ENCODE measurements around the gene PKNOX2. TPM values are rescaled to one million over a fixed set of nuclear protein-coding genes. Genes with fewer than 3 reads are reported as not detected.

PKNOX2 gene
- total and polyA plus RNA-seq, 2 of the 8 experiments (the other 6 are each of a cell fraction or from before 2014, with no cell fraction given): 2.0 TPM

DNA sequence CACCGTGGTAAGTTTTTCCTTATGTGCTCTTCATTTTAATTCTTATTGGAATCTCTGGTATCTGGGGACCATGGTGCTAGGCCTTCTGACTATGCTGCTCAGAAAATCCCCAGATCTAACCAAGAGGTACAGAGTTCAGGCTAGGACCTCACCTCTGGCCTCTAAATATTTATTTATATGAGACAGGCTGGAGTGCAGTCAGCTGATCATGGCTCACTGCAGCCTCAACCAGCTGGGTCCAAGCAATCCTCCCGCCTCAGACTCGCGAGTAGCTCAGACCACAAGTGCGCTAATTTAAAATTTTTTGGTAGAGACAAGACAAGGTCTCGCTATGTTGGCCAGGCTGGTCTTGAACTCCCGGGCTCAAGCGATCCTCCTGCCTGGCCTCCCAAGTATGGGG is 38.4 kb downstream of the PKNOX2 start:
- Histone ChIP-seq H3K4me3 (ENCODE audit: extremely low read depth in 1 of 4, insufficient read depth in 2 of 4, low read depth in 3 of 4, low read length in 4 of 4) (no peak overlapping the region), H3K9me3 (ENCODE audit: insufficient read depth in 2 of 2, low read depth in 1 of 2, low read length in 1 of 2) (no peaks in the 10 kb centered on the region), H3K79me1 (ENCODE audit: low read depth, low read length) (no peaks in the 10 kb centered on the region), H3K9ac (replicated peaks in 1 of 4; ENCODE audit: extremely low read depth in 1 of 4, low read depth in 3 of 4, low read length in 3 of 4) (no peak overlapping the region), H3K27ac (ENCODE audit: low read depth, low read length) (no peak overlapping the region), H4K91ac (replicated peaks; ENCODE audit: insufficient read length, low read length) (no peak overlapping the region), H3K14ac (ENCODE audit: insufficient read length) (no peak overlapping the region), H2BK15ac (ENCODE audit: low read length) (no peak overlapping the region), H3K4me1 (replicated peaks in 1 of 4; ENCODE audit: control insufficient read depth in 3 of 4, insufficient read depth in 4 of 4, low read length in 3 of 4) (peaks cover 18 to 37% (median 27%) of the 10 kb centered on the region in 4 experiments), H3K27me3 (replicated peaks in 1 of 4; ENCODE audit: control insufficient read depth in 3 of 4, extremely low read depth in 1 of 4, insufficient read depth in 3 of 4, low read length in 3 of 4) (peaks cover 0 to 2% (median 0%) of the 10 kb centered on the region in 4 experiments; a peak in 4 of 7 replicates), H3K56ac (replicated peaks; ENCODE audit: insufficient read length, low read depth, low read length) (no peak overlapping the region), H4K20me1 (replicated peaks in 1 of 2; ENCODE audit: control insufficient read depth in 1 of 2, insufficient read depth in 2 of 2, low read length in 2 of 2) (no peaks in the 10 kb centered on the region), H3K4me2 (ENCODE audit: insufficient read depth in 1 of 2, low read depth in 2 of 2, low read length in 2 of 2) (no peak overlapping the region), H2AFZ (ENCODE audit: low read length) (no peak overlapping the region), H3K4ac (replicated peaks; ENCODE audit: insufficient read length, low read depth, low read length) (no peak overlapping the region), H4K5ac (ENCODE audit: insufficient read length, low read depth, low read length) (no peak overlapping the region), H2BK12ac (ENCODE audit: low read depth, low read length) (no peak overlapping the region), H4K8ac (ENCODE audit: extremely low read depth, insufficient read depth, low read length) (no peak overlapping the region), H3K18ac (ENCODE audit: extremely low read depth, low read length) (no peak overlapping the region), H2BK20ac (ENCODE audit: low read length) (0 out of 2 replicates have a peak overlapping the region, but pooled peaks have one; percentile 73), H3K36me3 (ENCODE audit: control insufficient read depth in 2 of 4, insufficient read depth in 4 of 4, low read length in 3 of 4) (no peaks in the 10 kb centered on the region), H2AK5ac (ENCODE audit: low read depth, low read length) (no peak overlapping the region), H2BK5ac (ENCODE audit: low read depth, low read length) (no peak overlapping the region), H3K23ac (ENCODE audit: insufficient read length) (no peak overlapping the region), H2BK120ac (replicated peaks; ENCODE audit: low read depth, low read length) (no peak overlapping the region), H3K23me2 (ENCODE audit: low read depth, low read length) (no peaks in the 10 kb centered on the region; the same call in 1 of the 2 replicates), H3K79me2 (ENCODE audit: control insufficient read depth in 1 of 2, insufficient read depth in 2 of 2, low read length in 2 of 2) (no peaks in the 10 kb centered on the region)
- FAIRE-seq (no peak), DNase-seq (ENCODE audit: low read depth in 1 of 2, low spot score in 2 of 2) (no peak)
- ChIA-PET CTCF (ENCODE audit: partially characterized antibody) (interaction anchor here (1.0 to 5.9 kb wide), 3 partner anchors 9 to 55 kb away, joined by 4 to 25 read pairs (median 4); no protein-coding TSS in a partner anchor), POLR2A (ENCODE audit: partially characterized antibody) (interaction anchor here (1.8 kb wide), 1 partner anchor 11 kb away, joined by 5 read pairs; no protein-coding TSS in a partner anchor)
- no peak for TF ChIP-seq CEBPB (IDR thresholded peaks at IDR 0.05; ENCODE audit: low read depth, low read length)
- no peak for TF ChIP-seq SRF (IDR thresholded peaks at IDR 0.05; ENCODE audit: low read depth, low read length)
- no peak for TF ChIP-seq SIRT6 (IDR thresholded peaks at IDR 0.05; ENCODE audit: low read length)
- TF ChIP-seq SUZ12 (IDR thresholded peaks at IDR 0.05; ENCODE audit: low read length): no peak
- TF ChIP-seq SP2 (IDR thresholded peaks at IDR 0.05; ENCODE audit: low read length): no peak
- no peak for TF ChIP-seq E2F6 (IDR thresholded peaks at IDR 0.05)
- no peak for TF ChIP-seq ATF2 (IDR thresholded peaks at IDR 0.05; ENCODE audit: low read length)
- TF ChIP-seq SAP30 (IDR thresholded peaks at IDR 0.05; ENCODE audit: insufficient read depth, insufficient replicate concordance, low read length): no peak
- TF ChIP-seq GABPA (IDR thresholded peaks at IDR 0.05; ENCODE audit: borderline replicate concordance, insufficient read depth, low read length): no peak
- no peak for TF ChIP-seq CBX5 (IDR thresholded peaks at IDR 0.05; ENCODE audit: low read depth, low read length)
- 93% methylated on average over 8 of the region's 8 CpGs; no CpG with 5 or more reads in 1 of the 2 experiments for WGBS, 2 experiments (ENCODE audit: extremely low coverage in 1 of 2, insufficient coverage in 1 of 2, insufficient read length in 1 of 2, insufficient replicate concordance in 2 of 2, low coverage in 1 of 2, low lambda C conversion rate in 2 of 2, missing lambda C conversion rate in 1 of 2)

Data from H1 (cell line).